NB4 (cell line): ENCODE results near the gene NUMBL.
"Not testable (repeated sequence)": the region's sequence is repeated elsewhere in the genome, so short reads cannot be mapped to it uniquely, and the experiment has no call there.

Experiments used
- CTCF ChIP-seq: IDR thresholded peaks from one replicate; pipeline ENCODE4 v1.5.1; 2012; ENCODE audit warnings: low read depth, low read length
- POLR2A ChIP-seq: IDR thresholded peaks from 2 replicates; pipeline ENCODE4 v1.6.1; 2011; ENCODE audit warnings: mild to moderate bottlenecking; ENCODE audit not compliant: insufficient read length; ENCODE audit errors: extremely low read depth
- TF ChIP-seq, protein P1 (sequence below): IDR thresholded peaks from 2 replicates; pipeline ENCODE4 v1.6.1; 2011; ENCODE audit warnings: low read depth, low read length

- TF ChIP-seq CTCF, POLR2A: not testable (repeated sequence)
- TF ChIP-seq, protein P1, sequence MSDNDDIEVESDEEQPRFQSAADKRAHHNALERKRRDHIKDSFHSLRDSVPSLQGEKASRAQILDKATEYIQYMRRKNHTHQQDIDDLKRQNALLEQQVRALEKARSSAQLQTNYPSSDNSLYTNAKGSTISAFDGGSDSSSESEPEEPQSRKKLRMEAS: not testable (repeated sequence)
These were observed 41.9 kb upstream of the NUMBL start for GRCh38 chr19:40732304-40732703.
